Middle frontal gyrus (tissue), 1 donor: ENCODE data around the gene GAL3ST3.
"Not testable (repeated sequence)": the region's sequence is repeated elsewhere in the genome, so short reads cannot be mapped to it uniquely, and the experiment has no call there.

ENCODE experiments used
- DNase-seq: peaks from one replicate; pipeline ENCODE4 v3.0.0-alpha.2; 2015; ENCODE audit warnings: low spot score; ENCODE audit errors: extremely low spot score

Gene GAL3ST3

DNA sequence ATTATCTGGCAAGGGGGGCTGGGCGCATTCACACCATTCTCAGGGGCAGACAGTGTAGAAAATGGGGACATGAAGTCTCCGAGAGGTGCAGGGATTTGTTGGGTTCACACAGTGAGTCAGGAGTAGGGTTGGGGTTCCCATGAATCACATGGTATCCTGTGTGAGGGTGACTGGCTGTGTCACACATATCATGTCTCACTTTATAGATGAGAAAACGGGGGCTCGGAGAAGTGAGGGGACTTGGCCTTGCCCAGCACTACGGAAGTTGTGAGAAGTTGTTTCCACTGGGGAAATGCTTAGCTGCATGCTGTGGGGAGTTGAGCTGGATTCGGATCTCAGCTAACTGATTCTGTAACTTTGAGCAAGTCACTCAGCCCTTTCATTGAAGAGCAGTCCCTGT is 4.2 kb downstream of the GAL3ST3 start:
- DNase-seq, result no peak

DNA sequence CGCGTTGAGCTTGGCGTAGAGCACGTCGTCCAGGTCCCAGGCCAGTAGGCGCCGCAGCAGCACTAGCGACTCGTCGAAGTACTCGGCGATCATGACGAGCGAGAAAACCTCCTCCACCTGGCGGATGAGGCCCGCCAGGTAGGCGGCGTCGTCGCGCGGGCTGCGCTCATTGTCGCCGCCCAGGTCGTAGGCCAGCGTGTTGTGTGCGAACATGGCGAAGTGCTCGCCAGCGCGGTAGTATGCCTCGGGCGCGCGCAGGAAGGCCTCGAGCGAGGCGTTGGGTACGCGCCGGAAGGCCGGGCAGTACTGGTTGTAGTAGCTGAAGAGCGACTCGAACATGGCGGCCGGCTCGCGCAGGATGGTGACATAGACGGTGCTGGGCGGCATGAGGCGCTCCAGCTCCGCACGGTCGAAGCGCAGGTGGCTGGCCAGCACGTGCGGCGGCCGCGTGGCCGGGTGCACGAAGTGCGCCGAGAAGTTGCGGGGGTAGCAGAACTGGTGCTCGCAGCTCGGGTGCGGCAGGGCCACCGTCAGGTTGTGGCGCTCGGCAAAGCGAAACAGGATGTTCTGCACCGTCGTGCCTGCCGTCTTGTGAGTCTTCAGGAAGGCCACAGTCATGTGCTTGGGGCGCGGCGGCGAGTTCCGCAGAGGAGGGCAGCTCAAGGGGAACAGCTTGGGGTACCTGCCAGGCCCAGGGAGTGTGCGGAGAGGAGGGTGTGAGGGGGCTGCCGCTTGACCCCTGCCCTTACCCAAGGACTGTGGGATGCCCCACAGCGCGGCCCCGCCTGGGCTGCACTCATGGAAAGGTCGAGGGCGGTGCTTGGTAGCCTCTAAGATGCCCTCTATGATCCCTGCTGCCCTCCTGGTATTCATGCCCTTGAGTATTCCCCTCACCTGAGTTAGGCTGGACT is 5.7 kb downstream of the GAL3ST3 start:
- DNase-seq, result no peak

DNA sequence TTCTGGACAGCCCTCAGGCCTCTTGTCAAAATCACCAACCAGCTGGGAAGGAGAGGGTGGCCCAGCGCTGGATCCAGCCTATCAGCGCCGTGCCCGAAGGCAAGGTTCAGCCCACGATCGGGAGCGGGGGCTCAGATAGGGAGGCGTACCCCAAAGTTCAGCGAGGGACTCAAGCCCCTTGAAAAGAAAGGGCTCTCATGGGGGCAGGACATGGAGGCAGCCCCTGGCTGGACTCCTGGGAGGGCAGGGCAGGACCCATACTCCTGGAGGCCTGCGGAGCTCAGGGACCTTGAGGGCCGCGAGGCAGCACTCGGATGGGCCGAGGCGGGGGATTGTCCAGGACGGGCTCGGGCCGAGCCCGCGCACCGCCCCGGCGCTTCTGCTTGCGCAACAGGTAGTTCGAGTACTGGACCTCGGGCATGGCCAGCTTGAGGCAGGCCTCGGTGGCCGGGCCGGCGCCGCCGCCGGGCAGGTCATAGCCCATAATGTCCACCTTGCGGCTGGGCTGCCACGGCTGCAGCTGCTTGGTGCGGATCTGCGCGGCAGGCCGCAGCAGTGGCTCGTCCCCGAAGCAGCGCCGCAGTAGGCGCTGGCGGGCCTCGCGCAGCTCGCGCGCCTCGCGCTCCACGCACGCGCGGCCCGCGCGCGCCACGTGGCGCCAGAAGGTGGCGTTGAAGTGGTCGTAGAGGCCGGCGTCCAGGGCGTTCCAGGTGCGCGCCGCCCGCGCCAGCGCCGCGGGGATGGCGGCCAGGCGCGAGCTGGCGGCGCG is 6.5 kb downstream of the GAL3ST3 start:
- DNase-seq, result no peak

DNA sequence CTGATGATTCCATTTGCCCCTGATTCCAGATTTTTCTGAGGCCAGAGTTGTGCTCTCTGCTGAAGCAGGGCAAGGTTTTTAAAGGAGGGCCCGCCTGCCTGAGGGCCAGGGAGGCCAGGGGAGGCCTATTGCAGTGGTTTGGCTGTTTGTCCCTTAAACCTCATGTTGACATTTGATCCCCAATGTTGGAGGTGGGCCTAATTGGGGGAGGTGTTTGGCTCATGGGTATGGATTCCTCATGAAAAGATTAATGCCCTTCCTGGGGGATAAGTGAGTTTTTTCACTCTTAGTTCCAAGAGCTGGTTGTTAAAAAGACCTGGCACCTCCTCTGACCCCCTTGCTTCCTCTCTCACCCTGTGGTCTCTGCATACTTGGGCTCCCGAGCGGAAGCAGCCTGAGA is 9.2 kb downstream of the GAL3ST3 start:
- DNase-seq, result no peak

DNA sequence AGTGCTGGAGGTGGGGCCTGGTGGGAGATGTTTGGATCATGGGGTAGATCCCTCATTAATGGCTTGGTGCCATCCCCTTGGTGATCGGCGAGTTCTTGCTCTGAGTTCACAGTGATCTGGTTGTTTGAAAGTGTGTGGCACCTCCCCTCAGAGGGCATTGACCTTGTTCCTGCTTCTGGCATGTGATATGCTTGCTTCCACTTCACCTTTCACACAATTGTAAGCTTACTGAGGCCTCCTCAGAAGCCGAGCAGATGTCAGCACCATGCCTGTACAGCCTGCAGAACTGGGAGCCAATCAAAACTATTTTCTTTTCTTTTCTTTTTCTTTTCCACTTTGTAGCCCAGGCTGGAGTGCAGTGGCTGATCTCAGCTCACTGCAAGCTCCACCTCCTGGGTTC is 11.6 kb downstream of the GAL3ST3 start:
- no peak for DNase-seq

DNA sequence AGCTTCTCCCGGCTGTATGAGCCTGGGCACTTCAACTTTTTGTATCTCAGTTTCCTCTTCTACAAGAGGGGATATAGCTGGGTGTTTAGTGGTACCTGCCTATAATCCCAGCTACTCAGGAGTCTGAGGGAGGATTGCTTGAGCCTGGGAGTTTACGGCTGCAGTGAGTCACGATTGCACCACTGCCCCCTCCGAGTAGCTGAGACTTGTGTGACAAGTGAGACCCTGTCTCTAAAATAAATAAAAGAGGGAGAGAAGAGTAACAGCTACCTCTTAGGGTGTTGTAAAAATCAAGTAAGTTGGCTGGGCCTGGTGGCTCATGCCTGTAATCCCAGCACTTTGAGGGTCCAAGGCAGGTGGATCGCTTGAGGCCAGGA is 12.6 kb downstream of the GAL3ST3 start:
- no peak for DNase-seq

DNA sequence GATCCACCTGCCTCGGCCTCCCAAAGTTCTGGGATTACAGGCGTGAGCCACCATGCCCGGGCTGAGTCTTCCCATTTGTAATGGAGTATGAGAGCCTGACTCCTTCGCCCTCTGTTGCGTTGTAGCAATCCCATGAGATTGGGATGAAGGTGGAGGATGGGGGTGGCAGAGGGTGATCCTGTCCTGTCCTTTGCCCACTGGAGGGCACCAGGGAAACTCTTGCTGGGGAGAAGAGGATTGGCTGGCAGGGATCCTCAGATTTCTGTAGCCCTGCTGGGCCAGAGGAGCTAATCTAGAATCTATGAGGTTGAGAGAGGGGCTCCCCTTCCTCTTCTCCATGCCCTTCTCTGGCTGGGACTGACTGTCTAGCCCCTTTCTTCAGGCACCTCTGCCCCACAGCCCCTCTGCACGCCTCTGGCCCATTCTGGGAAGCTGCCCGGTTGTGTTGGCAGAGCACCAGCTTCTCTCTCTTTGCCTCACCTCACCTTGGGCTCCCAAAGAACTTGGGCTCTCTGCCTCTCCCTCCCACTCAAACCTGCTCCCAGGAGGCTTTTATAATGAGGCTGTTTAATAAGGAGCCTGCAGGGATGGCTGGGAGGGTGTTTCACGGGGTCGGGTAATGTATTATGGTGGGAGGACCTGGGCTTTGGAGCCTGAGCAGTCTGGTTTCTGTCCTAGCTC is 13.2 kb downstream of the GAL3ST3 start:
- no peak for DNase-seq

DNA sequence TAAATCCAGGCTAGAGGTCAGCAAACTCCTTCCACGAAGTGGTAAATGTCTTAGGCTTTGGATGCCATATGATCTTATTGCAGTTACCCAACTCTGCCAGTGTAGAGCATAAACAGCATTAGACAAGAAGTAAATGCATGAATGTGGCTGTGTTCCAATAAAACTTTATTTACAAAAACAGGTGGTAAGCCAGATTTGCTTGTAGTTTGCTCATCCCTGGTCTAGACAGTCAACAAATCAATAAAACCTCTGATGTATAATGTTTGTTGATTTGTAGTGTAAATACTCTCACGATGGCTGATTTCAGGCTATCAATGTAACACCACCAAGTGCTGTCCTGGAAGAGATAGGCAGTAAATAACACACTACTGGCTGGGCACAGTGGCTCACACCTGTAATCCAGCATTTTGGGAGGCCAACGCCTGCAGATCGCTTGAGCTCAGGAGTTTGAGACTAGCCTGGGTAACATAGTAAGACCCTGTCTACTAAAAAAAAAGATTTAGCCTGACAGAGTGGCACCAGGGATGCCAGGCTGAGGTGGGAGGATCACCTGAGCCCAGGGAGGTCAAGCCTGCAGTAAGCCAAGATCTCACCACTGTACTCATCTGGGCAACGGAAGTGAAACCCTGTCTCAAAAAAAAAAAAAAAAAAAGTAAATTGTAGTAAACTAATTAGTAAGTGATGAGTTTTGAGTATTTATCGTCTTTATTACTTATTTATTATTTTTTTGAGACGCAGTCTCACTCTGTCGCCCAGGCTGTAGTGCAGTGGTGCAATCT is 15.8 kb downstream of the GAL3ST3 start:
- DNase-seq, result no peak

DNA sequence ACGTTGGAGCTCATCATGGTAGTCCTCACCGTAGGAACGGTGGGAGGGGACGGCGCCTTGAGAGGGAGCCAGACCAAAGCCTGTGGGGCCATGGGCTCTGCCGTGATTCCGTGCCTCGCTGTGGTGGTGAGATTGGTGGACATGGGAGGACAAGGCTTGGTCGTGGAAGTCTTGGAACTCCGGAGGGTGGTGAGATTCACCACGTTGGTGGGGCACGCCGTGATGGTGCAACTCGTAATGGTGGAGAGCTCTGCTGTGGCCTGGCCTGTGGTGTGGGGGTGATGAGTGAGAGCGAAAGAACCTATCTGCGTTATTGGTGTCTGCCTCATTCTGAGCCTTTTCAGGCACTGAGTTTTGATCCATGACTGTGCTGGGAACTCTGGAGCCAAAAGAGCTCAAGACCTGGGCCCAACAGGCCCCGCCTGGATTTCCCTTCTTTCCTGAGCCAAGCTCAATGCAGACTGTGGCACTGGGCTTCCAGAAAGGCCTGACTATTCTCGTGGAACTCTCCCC is 22.9 kb downstream of the GAL3ST3 start, which contains the start of gene CATSPER1:
Gene CATSPER1, minus strand, starts transcription at position 463 of the 513 bp plus-strand sequence. Its CDS starts 100 bp downstream, at position 363.
- DNase-seq, result no peak

DNA sequence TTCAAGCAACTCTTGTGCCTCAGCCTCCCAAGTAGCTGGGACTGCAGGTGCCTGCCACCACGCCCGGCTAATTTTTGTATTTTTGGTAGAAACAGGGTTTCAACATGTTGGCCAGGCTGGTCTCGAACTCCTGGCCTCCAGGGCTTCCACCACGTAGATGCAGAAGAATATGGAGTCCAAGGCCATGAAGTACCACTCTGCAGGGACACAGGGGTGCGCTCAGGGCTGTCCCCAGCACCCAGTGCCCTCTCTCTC is 25.8 kb downstream of the GAL3ST3 start:
- DNase-seq, result not testable (repeated sequence)

DNA sequence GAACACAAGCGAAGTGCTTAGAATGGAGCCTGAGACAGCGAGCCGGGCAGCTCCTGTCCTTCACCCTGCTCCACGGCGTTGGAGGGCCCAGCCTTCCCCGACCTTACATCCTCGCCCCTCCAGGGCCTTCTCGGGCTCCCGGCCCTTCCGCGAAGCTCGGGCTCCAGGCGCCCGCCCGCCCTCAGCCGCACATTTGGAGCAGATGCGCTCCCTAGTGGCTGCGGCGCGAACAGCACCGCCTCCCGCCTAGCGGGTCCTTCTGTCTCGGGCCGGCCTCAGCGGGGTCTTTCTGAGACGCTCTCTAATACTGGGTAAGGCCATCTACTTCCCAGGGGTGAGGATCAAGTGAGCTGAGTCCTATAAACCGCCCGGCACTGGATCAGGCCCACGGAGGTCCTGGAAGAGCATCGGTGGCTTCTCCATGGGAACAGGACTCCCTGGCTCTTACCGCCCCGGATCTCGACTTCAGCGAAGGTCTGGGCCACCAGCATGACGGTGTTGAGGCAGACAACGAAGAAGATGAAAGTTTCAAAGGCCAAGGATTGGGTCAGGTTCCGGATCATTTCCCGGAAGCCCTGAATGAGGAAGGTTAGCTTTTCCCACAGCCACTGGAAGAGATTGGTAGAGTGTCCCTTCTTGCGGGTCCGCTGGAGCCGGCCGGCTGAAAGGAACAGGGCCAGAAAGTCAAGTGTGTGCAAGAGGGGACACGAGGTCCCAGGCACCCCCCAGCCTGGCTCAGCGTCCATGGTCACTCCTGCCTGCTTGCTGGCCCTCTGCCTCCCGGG is 26.4 kb downstream of the GAL3ST3 start:
- DNase-seq, result no peak

DNA sequence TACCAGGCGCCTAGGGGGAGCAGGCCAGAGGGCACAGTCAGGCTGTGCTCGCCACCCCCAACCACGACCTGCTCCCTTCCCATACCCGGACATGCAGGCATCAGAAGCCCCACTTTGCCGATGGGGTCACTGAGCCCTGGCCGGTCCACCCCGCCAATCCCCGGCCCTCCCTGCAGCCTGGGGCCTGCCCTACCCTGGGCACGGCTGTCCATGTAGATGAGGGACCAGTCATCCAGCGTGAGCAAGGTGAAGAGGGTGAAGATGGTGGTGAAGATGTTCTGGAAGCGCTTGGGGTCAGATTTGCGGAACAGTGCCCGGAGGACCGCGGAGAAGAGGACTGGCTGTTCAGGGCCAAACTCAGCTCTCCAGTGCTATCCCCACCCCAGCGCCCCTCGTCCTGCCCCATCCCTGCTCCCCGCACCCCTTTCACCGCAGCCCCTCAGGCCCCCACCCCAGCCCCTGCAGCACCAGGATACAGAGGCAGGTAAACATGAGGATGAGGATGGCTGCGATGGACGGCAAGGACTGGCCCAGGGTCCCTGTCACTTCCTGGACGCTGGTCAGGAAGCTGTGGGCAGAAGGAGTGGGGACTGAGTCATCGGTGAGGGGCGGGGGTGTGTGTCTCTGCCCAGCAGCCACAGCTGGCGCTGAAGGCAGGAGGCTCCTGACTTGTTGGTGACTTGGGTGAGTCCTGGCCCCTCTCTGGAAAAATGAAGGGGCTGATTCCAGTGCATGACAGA is 28.2 kb downstream of the GAL3ST3 start:
- DNase-seq, result no peak

DNA sequence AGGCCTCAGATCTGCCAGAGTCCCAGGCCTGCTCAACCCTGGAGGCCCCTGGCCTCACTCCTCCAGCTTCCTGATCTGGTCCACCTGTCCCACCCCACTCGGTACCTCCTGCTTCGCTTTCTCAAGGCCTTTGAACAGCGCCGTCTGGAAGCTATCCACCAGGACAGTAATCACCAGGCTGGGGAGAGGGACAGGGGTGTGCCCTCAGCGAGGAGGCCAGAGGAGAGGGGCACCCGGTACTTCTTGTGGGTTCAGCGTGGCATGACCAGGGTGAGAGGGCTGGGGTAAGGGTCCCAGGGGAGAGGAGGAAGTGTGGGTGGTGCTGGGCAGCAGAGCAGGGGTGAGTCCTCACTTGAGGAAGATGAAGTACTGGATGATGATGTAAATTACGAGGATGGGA is 28.7 kb downstream of the GAL3ST3 start:
- DNase-seq, result no peak

DNA sequence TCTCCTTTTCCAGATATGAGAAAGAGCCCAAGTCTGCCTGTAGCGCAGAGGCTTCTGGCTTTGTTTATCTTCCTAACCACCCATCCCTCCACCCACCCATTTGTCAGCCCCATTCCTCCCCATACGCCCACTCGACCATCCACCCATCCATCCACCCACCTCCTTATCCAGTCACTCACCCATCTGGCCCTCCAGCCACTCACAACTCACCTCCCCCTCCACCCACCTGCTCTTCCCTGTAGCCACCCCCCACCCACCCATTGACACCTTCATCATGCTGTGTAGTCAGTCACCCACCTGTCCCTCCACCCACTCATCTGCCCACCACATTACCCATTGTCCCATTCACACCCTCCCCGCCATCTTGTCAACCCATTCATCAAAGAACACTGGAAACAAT is 31.6 kb downstream of the GAL3ST3 start:
- no peak for DNase-seq

DNA sequence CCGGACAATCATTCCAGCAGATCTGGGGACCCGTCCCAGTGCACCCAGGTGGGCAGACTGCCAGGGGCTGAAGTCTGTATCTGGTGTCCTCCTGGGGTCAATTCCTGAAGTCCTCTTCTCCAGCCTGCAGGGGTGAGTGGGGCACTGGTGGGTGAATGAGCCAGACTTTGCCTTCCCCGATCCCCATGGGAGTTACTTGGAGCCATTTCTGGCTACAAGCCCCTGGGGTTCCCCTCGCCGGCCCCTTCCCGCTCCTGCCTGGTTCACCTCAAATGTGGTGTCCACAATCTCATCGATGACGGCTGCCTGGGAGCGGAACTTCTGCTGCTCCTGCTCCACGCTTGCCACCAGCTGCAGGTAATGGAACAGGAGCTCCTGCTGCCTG is 32.2 kb downstream of the GAL3ST3 start:
- no peak for DNase-seq

DNA sequence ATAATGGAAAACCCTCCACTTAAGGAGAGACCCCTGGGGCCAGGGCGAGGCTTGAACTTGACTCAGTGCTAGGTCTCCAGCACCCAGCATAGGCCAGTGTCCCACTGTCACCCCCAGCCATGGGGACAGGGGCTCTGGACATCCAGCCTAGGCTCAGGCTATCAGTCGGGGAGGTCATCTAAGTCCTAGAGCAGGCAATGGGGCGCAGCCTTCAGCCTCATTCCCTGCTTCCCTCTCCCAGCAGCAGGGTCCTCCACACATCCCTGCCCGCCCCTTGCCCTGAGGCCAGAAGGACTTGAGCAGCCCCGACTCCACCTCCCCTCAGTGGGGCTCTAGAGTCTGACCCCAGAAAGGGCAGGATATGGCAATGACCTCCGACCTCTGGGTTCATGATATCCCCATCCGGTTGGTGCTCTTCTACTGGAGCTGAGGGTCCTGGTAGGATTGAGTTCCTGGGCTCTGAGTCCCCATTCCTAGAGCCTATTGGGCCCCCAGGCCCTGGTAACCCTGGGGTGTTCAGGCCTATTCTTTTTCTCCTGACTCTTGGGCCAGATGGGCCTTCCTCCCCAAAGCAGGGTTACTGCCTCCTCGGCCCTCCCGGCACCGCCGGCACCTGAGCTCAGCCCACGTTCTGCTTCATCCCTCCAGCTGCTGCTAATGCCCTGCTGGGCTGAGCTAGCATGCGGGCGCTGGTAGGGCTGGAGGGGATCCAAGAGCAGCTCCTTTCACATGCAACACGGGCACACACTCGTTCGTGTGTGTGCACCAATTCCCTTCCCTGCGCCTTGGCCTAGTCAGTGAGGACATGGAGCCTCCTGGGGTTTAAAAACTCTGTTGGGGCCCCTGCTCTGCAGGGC is 32.8 kb downstream of the GAL3ST3 start:
- DNase-seq, result no peak

DNA sequence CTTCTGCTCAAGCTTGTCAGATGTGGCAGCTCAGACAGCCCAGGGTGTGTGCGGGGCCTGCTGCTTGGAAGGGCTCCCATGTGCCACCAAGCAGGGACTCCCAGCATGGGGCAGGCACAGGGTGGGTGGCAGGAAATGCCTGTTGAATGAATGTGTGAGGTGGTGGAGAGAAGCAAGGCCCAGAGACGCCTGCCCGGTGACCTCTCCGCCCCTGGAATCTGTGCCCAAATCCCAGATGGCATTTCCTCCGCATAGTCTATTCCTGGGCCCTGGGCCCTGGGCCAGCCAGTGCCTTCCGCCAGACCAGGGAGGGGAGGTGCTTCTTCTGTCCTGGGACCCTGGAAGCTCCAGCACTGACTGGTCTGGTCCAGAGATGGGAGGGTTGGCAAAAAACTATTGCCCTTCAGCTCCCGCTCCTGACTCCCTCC is 33.5 kb downstream of the GAL3ST3 start:
- DNase-seq, result no peak

DNA sequence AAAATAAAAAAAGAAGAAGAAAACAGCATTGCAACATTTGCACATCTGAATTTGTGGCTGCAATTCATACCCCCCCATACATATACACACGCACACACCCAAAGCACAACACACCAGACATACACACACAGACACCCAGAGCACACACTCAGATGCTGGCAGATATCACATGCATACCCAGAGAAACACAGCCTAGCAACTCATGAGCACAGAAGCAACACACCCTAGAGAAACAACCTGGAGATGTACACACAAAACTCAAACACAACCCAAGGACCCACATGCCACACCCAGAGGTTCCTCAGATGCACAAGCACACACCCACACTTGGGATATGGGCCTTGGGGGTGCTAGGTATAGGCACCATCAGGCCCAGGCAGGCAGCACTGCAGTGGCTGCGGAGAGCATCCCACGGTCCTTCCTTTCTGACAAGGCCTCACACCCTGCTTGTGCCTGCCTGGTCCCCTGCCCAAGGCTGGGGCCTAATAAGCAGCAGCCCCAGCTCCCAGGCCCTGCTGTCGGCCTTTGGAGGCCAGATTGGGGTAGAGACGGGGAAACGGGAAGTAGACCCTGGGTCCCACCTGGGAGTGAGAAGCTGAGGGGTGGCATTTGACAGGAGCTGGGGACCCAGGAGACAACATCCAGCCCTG is 34.0 kb downstream of the GAL3ST3 start:
- no peak for DNase-seq
